IPS DF 6.9 (cell line): ENCODE measurements around the gene ARHGAP6.

ENCODE experiments used
- DNase-seq: peaks from one replicate; pipeline ENCODE4 v3.0.0-alpha.2; 2013; ENCODE audit warnings: low read depth, low spot score
- H3K27ac ChIP-seq: one replicate; pipeline ENCODE4 v1.5.1; 2013; ENCODE audit warnings: low read length, control low read depth
- H3K27me3 ChIP-seq: 2 replicates; pipeline ENCODE4 v1.6.1; 2013; ENCODE audit warnings: mild to moderate bottlenecking, low read length; ENCODE audit not compliant: control insufficient read depth, insufficient read depth
- H3K36me3 ChIP-seq: 2 replicates; pipeline ENCODE4 v1.6.1; 2013; ENCODE audit warnings: low read length; ENCODE audit not compliant: control insufficient read depth, insufficient read depth
- H3K4me1 ChIP-seq: 2 replicates; pipeline ENCODE4 v1.6.1; 2013; ENCODE audit warnings: low read length; ENCODE audit not compliant: control insufficient read depth, insufficient read depth
- H3K4me3 ChIP-seq: 2 replicates; pipeline ENCODE4 v1.5.1; 2013; ENCODE audit warnings: mild to moderate bottlenecking, low read length
- H3K9me3 ChIP-seq: 2 replicates; pipeline ENCODE4 v1.6.1; 2013; ENCODE audit warnings: low read length, inconsistent platforms; ENCODE audit not compliant: control insufficient read depth, insufficient read depth
- WGBS: extraction: QIAGEN DNeasy Blood & Tissue Kit; methylation state at CpG from one replicate; pipeline ENCODE4 v1.1.7; 2013; ENCODE audit warnings: mixed read lengths, missing lambda C conversion rate; ENCODE audit not compliant: insufficient read length, insufficient coverage; 5-methylcytosine and 5-hydroxymethylcytosine counted together

Gene ARHGAP6

GRCh38 chrX:11187001-11187400 lies 478.7 kb downstream of the ARHGAP6 start:
- Histone ChIP-seq H3K27ac (no peak overlapping the region), H3K4me1 (no peaks in the 10 kb centered on the region), H3K36me3 (no peaks in the 10 kb centered on the region), H3K4me3 (no peak overlapping the region), H3K27me3 (no peaks in the 10 kb centered on the region), H3K9me3 (no peaks in the 10 kb centered on the region)
- DNase-seq = no peak
- no CpG with 5 or more reads among the region's 3 CpGs for WGBS

- Histone ChIP-seq H3K27ac (no peak overlapping the region), H3K36me3 (no peaks in the 10 kb centered on the region)
- DNase-seq = no peak
Measured at GRCh38 chrX:11185861-11186260, 479.9 kb downstream of the ARHGAP6 start.

GRCh38 chrX:11180571-11180970 lies 485.1 kb downstream of the ARHGAP6 start:
- Histone ChIP-seq H3K27me3 (no peaks in the 10 kb centered on the region), H3K27ac (no peak overlapping the region), H3K4me3 (no peak overlapping the region), H3K36me3 (no peaks in the 10 kb centered on the region), H3K9me3 (no peaks in the 10 kb centered on the region), H3K4me1 (no peaks in the 10 kb centered on the region)
- DNase-seq = no peak
- no CpG with 5 or more reads among the region's 5 CpGs for WGBS

More at GRCh38 chrX:11185861-11186260, 479.9 kb downstream of the ARHGAP6 start:
- no peaks in the 10 kb centered on the region for H3K27me3 ChIP-seq
- H3K4me3 ChIP-seq = no peak overlapping the region
- no peaks in the 10 kb centered on the region for H3K4me1 ChIP-seq
- H3K9me3 ChIP-seq = no peaks in the 10 kb centered on the region

- H3K4me1 ChIP-seq = no peaks in the 10 kb centered on the region
- no CpG with 5 or more reads among the region's 4 CpGs for WGBS
- H3K4me3 ChIP-seq = no peak overlapping the region
- no peaks in the 10 kb centered on the region for H3K9me3 ChIP-seq
- H3K27me3 ChIP-seq = no peaks in the 10 kb centered on the region
- no peaks in the 10 kb centered on the region for H3K36me3 ChIP-seq
- H3K27ac ChIP-seq = no peak overlapping the region
- DNase-seq = no peak
Measured at GRCh38 chrX:11172415-11172814, 493.3 kb downstream of the ARHGAP6 start.

- no peaks in the 10 kb centered on the region for H3K36me3 ChIP-seq
- H3K27me3 ChIP-seq = no peaks in the 10 kb centered on the region
- H3K9me3 ChIP-seq = no peaks in the 10 kb centered on the region
- no CpG with 5 or more reads among the region's 4 CpGs for WGBS
- no peak overlapping the region for H3K4me3 ChIP-seq
- no peak for DNase-seq
- H3K27ac ChIP-seq = no peak overlapping the region
- no peaks in the 10 kb centered on the region for H3K4me1 ChIP-seq
Measured at GRCh38 chrX:11171956-11172355, 493.8 kb downstream of the ARHGAP6 start.

GRCh38 chrX:11164433-11164832 lies 501.3 kb downstream of the ARHGAP6 start:
- Histone ChIP-seq H3K9me3 (no peaks in the 10 kb centered on the region), H3K4me3 (no peak overlapping the region), H3K36me3 (no peaks in the 10 kb centered on the region), H3K27me3 (no peaks in the 10 kb centered on the region), H3K4me1 (no peaks in the 10 kb centered on the region), H3K27ac (no peak overlapping the region)
- WGBS = no CpG with 5 or more reads among the region's 6 CpGs
- no peak for DNase-seq

GRCh38 chrX:11159149-11159548 lies 506.6 kb downstream of the ARHGAP6 start:
- H3K4me1 ChIP-seq = no peaks in the 10 kb centered on the region
- H3K27me3 ChIP-seq = no peaks in the 10 kb centered on the region
- no peak overlapping the region for H3K4me3 ChIP-seq
- DNase-seq = no peak
- no peak overlapping the region for H3K27ac ChIP-seq
- H3K9me3 ChIP-seq = no peaks in the 10 kb centered on the region
- H3K36me3 ChIP-seq = no peaks in the 10 kb centered on the region
- no CpG with 5 or more reads among the region's 1 CpG for WGBS

- Histone ChIP-seq H3K36me3 (no peaks in the 10 kb centered on the region), H3K27ac (no peak overlapping the region), H3K9me3 (no peaks in the 10 kb centered on the region), H3K4me3 (no peak overlapping the region), H3K27me3 (no peaks in the 10 kb centered on the region), H3K4me1 (no peaks in the 10 kb centered on the region)
- no peak for DNase-seq
- WGBS = no CpG with 5 or more reads among the region's 4 CpGs
Measured at GRCh38 chrX:11151799-11152559, 513.7 kb downstream of the ARHGAP6 start.

GRCh38 chrX:11148401-11148800 lies 517.3 kb downstream of the ARHGAP6 start:
- Histone ChIP-seq H3K27me3 (no peaks in the 10 kb centered on the region), H3K4me3 (no peak overlapping the region), H3K4me1 (no peaks in the 10 kb centered on the region), H3K36me3 (no peaks in the 10 kb centered on the region), H3K9me3 (no peaks in the 10 kb centered on the region), H3K27ac (no peak overlapping the region)
- WGBS = no CpG with 5 or more reads among the region's 7 CpGs
- no peak for DNase-seq

- Histone ChIP-seq H3K27ac (no peak overlapping the region), H3K4me3 (no peak overlapping the region), H3K36me3 (no peaks in the 10 kb centered on the region), H3K4me1 (no peaks in the 10 kb centered on the region), H3K9me3 (no peaks in the 10 kb centered on the region), H3K27me3 (no peaks in the 10 kb centered on the region)
- no peak for DNase-seq
- no CpG with 5 or more reads among the region's 1 CpG for WGBS
Measured at GRCh38 chrX:11146411-11146810, 519.3 kb downstream of the ARHGAP6 start.
